Endothelial cell of umbilical vein (primary cell): ENCODE data around the gene CLGN. TPM values are rescaled to one million over a fixed set of nuclear protein-coding genes. Genes with fewer than 3 reads are reported as not detected.

Source experiments
- BruUV-seq: library from RNA; stranded (reverse); fragments of 400-500 nt; replicated peaks from 2 replicates; lab custom pipeline; 2021; lab: Mats Ljungman, UMichigan
- CTCF ChIA-PET: fragments of 300-600, 350-600 bp; sonication (Branson Sonifier 250); formaldehyde crosslinking; loops from one replicate; lab custom pipeline; 2021; ENCODE audit warnings: antibody characterized with exemption, inconsistent platforms; lab: Charles Lee
- POLR2A ChIA-PET: fragments of 300-600, 350-600 bp; sonication (Branson Sonifier 250); formaldehyde crosslinking; loops from one replicate; lab custom pipeline; 2021; ENCODE audit warnings: antibody characterized with exemption, inconsistent platforms; lab: Charles Lee
- DNase-seq: peaks from one replicate; pipeline ENCODE4 v3.0.0-alpha.2; 2011; ENCODE audit warnings: low read depth, low spot score
- FAIRE-seq: peaks from 2 replicates; lab custom pipeline; 2011; peaks lifted over from hg19 to GRCh38; lab: Jason Lieb, UNC
- H2AFZ ChIP-seq: 2 replicates; pipeline ENCODE4 v1.6.0; 2012; ENCODE audit warnings: low read depth, low read length, control low read depth, inconsistent platforms
- H3K27ac ChIP-seq: 2 replicates; pipeline ENCODE4 v1.5.1; 2011; ENCODE audit warnings: low read depth, mild to moderate bottlenecking, control low read depth, low read length, moderate library complexity; ENCODE audit not compliant: insufficient read depth
- H3K27me3 ChIP-seq, 2 experiments: 2 replicates each; pipeline versions ENCODE4 v1.6.0 to v1.6.1; 2011; ENCODE audit warnings: low read length in 2 of 2, mixed read lengths in 1 of 2; ENCODE audit not compliant: control insufficient read depth in 2 of 2, insufficient read depth in 2 of 2
- H3K36me3 ChIP-seq, 2 experiments: 2 replicates in 1 of 2; 3 replicates in 1 of 2; pipeline ENCODE4 v1.5.1; 2011; ENCODE audit warnings: low read length in 2 of 2, mild to moderate bottlenecking in 1 of 2, moderate library complexity in 1 of 2; ENCODE audit not compliant: control insufficient read depth in 2 of 2, insufficient read depth in 2 of 2; ENCODE audit errors: extremely low read depth in 1 of 2
- H3K4me1 ChIP-seq: 3 replicates; pipeline ENCODE4 v1.5.1; 2011; ENCODE audit warnings: mild to moderate bottlenecking, low read length; ENCODE audit not compliant: control insufficient read depth, insufficient read depth; ENCODE audit errors: extremely low read depth
- H3K4me2 ChIP-seq: 2 replicates; pipeline ENCODE4 v1.6.1; 2011; ENCODE audit warnings: low read length, control low read depth, mixed read lengths; ENCODE audit not compliant: insufficient read depth
- H3K4me3 ChIP-seq, 3 experiments: fragments of 200-600 bp in 1 of 3; sonication (generic), shearing (Covaris generic) in 1 of 3; replicated peaks in 1 of 3; 2 replicates each; pipeline ENCODE4 v1.5.1; 2011 to 2016; ENCODE audit warnings: control low read depth in 3 of 3, low read length in 3 of 3, mild to moderate bottlenecking in 2 of 3, inconsistent platforms in 1 of 3, low read depth in 1 of 3, moderate library complexity in 1 of 3; ENCODE audit not compliant: insufficient read depth in 1 of 3
- H3K79me2 ChIP-seq: 2 replicates; pipeline ENCODE4 v1.6.0; 2012; ENCODE audit warnings: low read length, inconsistent platforms; ENCODE audit not compliant: control insufficient read depth, insufficient read depth
- H3K9ac ChIP-seq: replicated peaks from 2 replicates; pipeline ENCODE3; 2011; ENCODE audit warnings: low read length, control low read depth; ENCODE audit not compliant: insufficient read depth; ENCODE audit errors: extremely low read depth
- H3K9me1 ChIP-seq: replicated peaks from 3 replicates; pipeline ENCODE4 v1.6.0; 2011; ENCODE audit warnings: mild to moderate bottlenecking, low read length; ENCODE audit not compliant: control insufficient read depth, insufficient read depth; ENCODE audit errors: extremely low read depth
- H3K9me3 ChIP-seq: replicated peaks from 2 replicates; pipeline ENCODE4 v1.5.1; 2012; ENCODE audit warnings: low read length, inconsistent platforms; ENCODE audit not compliant: control insufficient read depth, insufficient read depth
- H4K20me1 ChIP-seq: replicated peaks from 2 replicates; pipeline ENCODE3; 2011; ENCODE audit warnings: mild to moderate bottlenecking, low read length; ENCODE audit not compliant: control insufficient read depth, insufficient read depth; ENCODE audit errors: extremely low read depth
- CTCF ChIP-seq, 2 donors: IDR thresholded peaks; 1 replicate in 1 of 2; 2 replicates in 1 of 2; pipeline ENCODE4 v1.5.1; 2011; ENCODE audit warnings: low read length in 2 of 2, mild to moderate bottlenecking in 2 of 2, moderate library complexity in 2 of 2, control low read depth in 1 of 2, inconsistent platforms in 1 of 2, low read depth in 1 of 2; ENCODE audit not compliant: insufficient read depth in 1 of 2; ENCODE audit errors: extremely low read depth in 1 of 2
- EZH2 ChIP-seq: IDR thresholded peaks from 2 replicates; pipeline ENCODE4 v1.6.1; 2012; ENCODE audit warnings: borderline replicate concordance, low read depth, mild to moderate bottlenecking, moderate library complexity, low read length, inconsistent platforms; ENCODE audit not compliant: severe bottlenecking
- FOS ChIP-seq: IDR thresholded peaks from 2 replicates; pipeline ENCODE4 v1.6.1; 2011; ENCODE audit warnings: mild to moderate bottlenecking, low read length, moderate library complexity, borderline replicate concordance; ENCODE audit not compliant: insufficient read depth
- GATA2 ChIP-seq: IDR thresholded peaks from 2 replicates; pipeline ENCODE4 v1.7.0; 2011; ENCODE audit warnings: low read depth, mild to moderate bottlenecking, moderate library complexity, mixed read lengths, low read length; ENCODE audit not compliant: insufficient read length, insufficient read depth
- JUN ChIP-seq: IDR thresholded peaks from 2 replicates; pipeline ENCODE4 v1.6.1; 2011; ENCODE audit warnings: borderline replicate concordance, low read depth; ENCODE audit not compliant: insufficient read length, insufficient read depth
- MAX ChIP-seq: IDR thresholded peaks from 2 replicates; pipeline ENCODE4 v1.6.1; 2011; ENCODE audit not compliant: insufficient read depth, insufficient read length
- MYC ChIP-seq: IDR thresholded peaks from one replicate; pipeline ENCODE4 v1.6.1; 2011; ENCODE audit warnings: mild to moderate bottlenecking, low read depth, low read length
- POLR2A ChIP-seq: IDR thresholded peaks from 2 replicates; pipeline ENCODE4 v1.6.1; 2012; ENCODE audit warnings: low read depth, mild to moderate bottlenecking, control low read depth, low read length
- POLR2AphosphoS5 ChIP-seq: IDR thresholded peaks from 2 replicates; pipeline ENCODE4 v1.6.1; 2012; ENCODE audit warnings: low read depth, mild to moderate bottlenecking, control low read depth, low read length, moderate library complexity; ENCODE audit not compliant: insufficient read depth
- dilution Hi-C: fragments of 300-500 bp; cut with MboI; formaldehyde crosslinking; loops from one replicate; pipeline ENCODE4 v1.15.0; 2019; ENCODE audit warnings: low sequenced_read_pairs; ENCODE audit not compliant: extremely low pct_ligation_motif_present
- intact Hi-C: fragments of 100-400 bp; cut with micrococcal nuclease; formaldehyde crosslinking; loops from one replicate; pipeline ENCODE4 v1.10.0; 2022
- polyA plus RNA-seq, 4 experiments: library from polyadenylated mRNA; depleted of rRNA in 3 of 4; stranded (reverse) in 3 of 4; unstranded in 1 of 4; fragments of >200 nt; gene quantifications; 2 replicates each; pipeline versions ENCODE4 v1.2.1 to v1.2.3, GENCODE V29; 2011 to 2012; ENCODE audit warnings: missing spikeins in 1 of 4
- total RNA-seq: library from RNA; stranded (reverse); gene quantifications from 2 replicates; pipeline ENCODE4 v1.2.3, GENCODE V29; 2021

CLGN gene
- total and polyA plus RNA-seq, 2 donors (not counting 3 experiments of a cell fraction or from before 2014, with no cell fraction given): 0.12 to 1.00 TPM

- TF ChIP-seq CTCF (IDR thresholded peaks at IDR 0.05; ENCODE audit: extremely low read depth in 1 of 2, insufficient read depth in 1 of 2, low read depth in 1 of 2, low read length in 2 of 2): peak in 1 of 2 donors; percentile 12
- no peak for TF ChIP-seq EZH2
- dilution Hi-C loops: no loop called here
- ChIA-PET POLR2A (no interaction called here), CTCF (interaction anchor here (0.8 to 5.7 kb wide), 9 partner anchors 10 to 424 kb away, joined by 3 to 30 read pairs (median 6); partner anchors contain the start of gene SCOC)
- no peaks in the 10 kb centered on the region for H3K9me3 ChIP-seq
- intact Hi-C loops: loop anchor here (1.0 to 2.0 kb wide), 5 partner anchors 54 to 425 kb away; partner anchors contain the start of genes ELMOD2 and SCOC
- peak overlapping the region; percentile 30 to 64 (median 48) for H3K4me3 ChIP-seq
- no peaks in the 10 kb centered on the region for H4K20me1 ChIP-seq
- peaks cover 9% of the 10 kb centered on the region for H3K4me1 ChIP-seq
- peak overlapping the region; percentile 94 for H2AFZ ChIP-seq
- BruUV-seq: no TSS peak
- H3K36me3 ChIP-seq: no peaks in the 10 kb centered on the region
- DNase-seq (no peak), FAIRE-seq (no peak)
- no peak overlapping the region for H3K27ac ChIP-seq
- H3K79me2 ChIP-seq: no peaks in the 10 kb centered on the region
- no peak overlapping the region for H3K9ac ChIP-seq
- peaks cover 14 to 34% of the 10 kb centered on the region in 2 experiments for H3K27me3 ChIP-seq
- H3K9me1 ChIP-seq: no peaks in the 10 kb centered on the region
- peak overlapping the region; percentile 54 for H3K4me2 ChIP-seq
Observed at GRCh38 chr4:140426610-140427105, 790 bp downstream of the CLGN start.

DNA sequence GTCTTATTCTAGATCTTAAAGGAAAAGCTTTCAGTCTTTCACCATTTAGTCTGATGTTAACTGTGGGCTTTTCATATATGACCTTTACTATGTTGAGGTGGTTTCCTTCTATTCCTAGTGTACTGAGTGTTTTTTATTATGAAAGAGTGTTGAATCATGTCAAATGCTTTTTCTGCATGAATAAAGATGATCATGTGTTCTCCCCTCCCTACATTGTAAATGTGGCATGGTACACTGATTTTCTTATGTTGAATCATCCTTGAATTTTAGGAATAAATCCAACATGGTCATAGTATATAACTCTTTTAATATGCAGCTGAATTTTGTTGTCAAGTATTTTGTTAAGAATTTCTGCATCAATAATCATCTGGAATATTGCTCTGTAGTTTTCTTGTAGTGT, 4.3 kb downstream of the CLGN start:
- Histone ChIP-seq H3K79me2 (no peaks in the 10 kb centered on the region), H3K27me3 (peaks cover 12 to 32% of the 10 kb centered on the region in 2 experiments), H3K4me2 (no peak overlapping the region), H2AFZ (no peak overlapping the region), H3K9me3 (no peaks in the 10 kb centered on the region), H3K27ac (no peak overlapping the region), H3K9ac (no peak overlapping the region), H4K20me1 (no peaks in the 10 kb centered on the region), H3K4me1 (peaks cover 9% of the 10 kb centered on the region), H3K9me1 (no peaks in the 10 kb centered on the region), H3K36me3 (no peaks in the 10 kb centered on the region), H3K4me3 (no peak overlapping the region)
- no TSS peak for BruUV-seq
- ChIA-PET POLR2A (no interaction called here), CTCF (no interaction called here)
- dilution Hi-C loops: no loop called here
- FAIRE-seq (no peak), DNase-seq (no peak)
- no peak for TF ChIP-seq EZH2
- TF ChIP-seq GATA2: no peak
- TF ChIP-seq POLR2A: no peak
- no peak for TF ChIP-seq CTCF (IDR thresholded peaks at IDR 0.05; ENCODE audit: extremely low read depth in 1 of 2, insufficient read depth in 1 of 2, low read depth in 1 of 2, low read length in 2 of 2)
- TF ChIP-seq POLR2AphosphoS5: no peak
- TF ChIP-seq JUN: no peak
- no peak for TF ChIP-seq FOS
- TF ChIP-seq MAX: no peak
- TF ChIP-seq MYC: no peak
- intact Hi-C loops: no loop called here
